Measurements from ENCODE around the gene KPNA5. TPM values are rescaled to one million over a fixed set of nuclear protein-coding genes. Genes with fewer than 3 reads are reported as not detected.

The KPNA5 gene
- 1 to 10 TPM; 2.5 to 6.1 TPM for total RNA-seq

DNA sequence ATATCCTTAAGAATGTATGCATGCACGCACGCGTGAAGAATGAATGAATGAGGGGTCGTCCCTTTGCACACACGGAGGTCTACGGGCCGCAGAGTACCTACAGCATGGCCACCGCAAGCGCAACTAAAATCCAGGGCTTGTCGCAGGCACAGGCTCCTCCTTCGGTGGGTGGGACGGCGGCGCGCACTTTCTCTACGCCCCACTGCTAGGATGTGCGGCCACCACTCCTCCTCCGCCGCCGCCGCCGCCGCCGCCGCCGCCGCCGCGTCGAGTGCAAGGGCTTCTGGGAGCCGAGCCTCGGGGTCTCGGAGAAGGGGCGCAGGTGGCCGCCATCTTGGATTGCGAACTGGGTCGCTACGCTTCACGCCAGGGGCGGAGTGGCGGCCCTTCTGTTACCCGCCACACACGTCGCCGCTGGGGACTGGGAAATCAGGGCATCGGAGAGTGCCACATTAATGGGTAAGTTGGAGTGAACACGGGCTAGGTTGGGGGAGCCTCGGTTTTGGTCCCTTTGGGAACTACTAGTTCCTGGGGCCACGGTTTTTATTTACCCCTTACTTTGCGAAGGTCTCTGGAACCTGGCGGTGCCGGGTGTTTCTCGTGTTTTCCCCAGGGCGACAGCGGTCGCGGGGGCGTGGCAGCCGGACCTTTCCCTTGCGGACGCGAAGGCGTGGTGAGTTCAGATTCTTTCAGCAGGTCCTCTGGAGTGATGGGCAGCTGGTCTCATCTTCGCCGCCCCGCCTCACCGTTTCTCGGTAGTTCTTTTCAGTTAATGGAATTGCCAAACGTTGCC is at the start of gene KPNA5:
Gene KPNA5, plus strand, starts transcription at position 332 of the 793 bp plus-strand sequence. Its CDS starts 124 bp downstream, at position 456.
- TF ChIP-seq, protein P1, sequence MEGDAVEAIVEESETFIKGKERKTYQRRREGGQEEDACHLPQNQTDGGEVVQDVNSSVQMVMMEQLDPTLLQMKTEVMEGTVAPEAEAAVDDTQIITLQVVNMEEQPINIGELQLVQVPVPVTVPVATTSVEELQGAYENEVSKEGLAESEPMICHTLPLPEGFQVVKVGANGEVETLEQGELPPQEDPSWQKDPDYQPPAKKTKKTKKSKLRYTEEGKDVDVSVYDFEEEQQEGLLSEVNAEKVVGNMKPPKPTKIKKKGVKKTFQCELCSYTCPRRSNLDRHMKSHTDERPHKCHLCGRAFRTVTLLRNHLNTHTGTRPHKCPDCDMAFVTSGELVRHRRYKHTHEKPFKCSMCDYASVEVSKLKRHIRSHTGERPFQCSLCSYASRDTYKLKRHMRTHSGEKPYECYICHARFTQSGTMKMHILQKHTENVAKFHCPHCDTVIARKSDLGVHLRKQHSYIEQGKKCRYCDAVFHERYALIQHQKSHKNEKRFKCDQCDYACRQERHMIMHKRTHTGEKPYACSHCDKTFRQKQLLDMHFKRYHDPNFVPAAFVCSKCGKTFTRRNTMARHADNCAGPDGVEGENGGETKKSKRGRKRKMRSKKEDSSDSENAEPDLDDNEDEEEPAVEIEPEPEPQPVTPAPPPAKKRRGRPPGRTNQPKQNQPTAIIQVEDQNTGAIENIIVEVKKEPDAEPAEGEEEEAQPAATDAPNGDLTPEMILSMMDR (IDR thresholded peaks at IDR 0.05), result no peak
- no peaks in the 10 kb centered on the region for H3K27me3 ChIP-seq
- intact Hi-C loops (cut with DNase I), result no loop called here
- DNase-seq, result peak; percentile 91
- H3K9me3 ChIP-seq, result no peaks in the 10 kb centered on the region
- H3K27ac ChIP-seq, result peak within 1 kb of the TSS; percentile 84
- H3K9ac ChIP-seq (ENCODE audit: low read depth in 2 of 2, low read length in 2 of 2), result peak within 1 kb of the TSS; percentile 72 to 79
- H3K4me1 ChIP-seq, result no peaks in the 10 kb centered on the region
- H3K4me3 ChIP-seq, result peak within 1 kb of the TSS; percentile 76
- no peaks in the 10 kb centered on the region for H3K36me3 ChIP-seq

GRCh38 chr6:116631379-116631990 is 49.5 kb upstream of the KPNA5 start:
- no peaks in the 10 kb centered on the region for H3K36me3 ChIP-seq
- TF ChIP-seq, protein P1 (IDR thresholded peaks at IDR 0.05), result no peak
- no peak overlapping the region for H3K4me3 ChIP-seq
- H3K9ac ChIP-seq (ENCODE audit: low read depth in 2 of 2, low read length in 2 of 2), result no peak overlapping the region
- intact Hi-C loops (cut with DNase I), result no loop called here
- H3K27ac ChIP-seq, result no peak overlapping the region
- H3K4me1 ChIP-seq, result no peaks in the 10 kb centered on the region
- no peaks in the 10 kb centered on the region for H3K9me3 ChIP-seq
- no peaks in the 10 kb centered on the region for H3K27me3 ChIP-seq
- no peak for DNase-seq

- Histone ChIP-seq H3K9me3 (no peaks in the 10 kb centered on the region), H3K9ac (ENCODE audit: low read depth in 2 of 2, low read length in 2 of 2) (no peak overlapping the region), H3K27me3 (no peaks in the 10 kb centered on the region), H3K4me3 (no peak overlapping the region), H3K36me3 (no peaks in the 10 kb centered on the region), H3K4me1 (no peaks in the 10 kb centered on the region), H3K27ac (no peak overlapping the region)
- intact Hi-C loops (cut with DNase I), result no loop called here
- TF ChIP-seq, protein P1 (IDR thresholded peaks at IDR 0.05), result no peak
- no peak for DNase-seq
Observed at GRCh38 chr6:116633685-116634084, 47.3 kb upstream of the KPNA5 start.

GRCh38 chr6:116648156-116648555 is 32.9 kb upstream of the KPNA5 start:
- Histone ChIP-seq H3K36me3 (peaks cover 3% of the 10 kb centered on the region), H3K4me3 (no peak overlapping the region), H3K4me1 (no peaks in the 10 kb centered on the region), H3K27ac (no peak overlapping the region), H3K9ac (ENCODE audit: low read depth in 2 of 2, low read length in 2 of 2) (no peak overlapping the region), H3K27me3 (no peaks in the 10 kb centered on the region), H3K9me3 (no peaks in the 10 kb centered on the region)
- intact Hi-C loops (cut with DNase I), result no loop called here
- no peak for DNase-seq
- TF ChIP-seq, protein P1 (IDR thresholded peaks at IDR 0.05), result no peak

GRCh38 chr6:116649129-116649528 is 31.9 kb upstream of the KPNA5 start:
- TF ChIP-seq, protein P1 (IDR thresholded peaks at IDR 0.05), result no peak
- H3K36me3 ChIP-seq, result peaks cover 3% of the 10 kb centered on the region
- intact Hi-C loops (cut with DNase I), result no loop called here
- no peaks in the 10 kb centered on the region for H3K27me3 ChIP-seq
- DNase-seq, result no peak
- H3K27ac ChIP-seq, result no peak overlapping the region
- no peaks in the 10 kb centered on the region for H3K9me3 ChIP-seq
- no peaks in the 10 kb centered on the region for H3K4me1 ChIP-seq
- no peak overlapping the region for H3K4me3 ChIP-seq
- no peak overlapping the region for H3K9ac ChIP-seq (ENCODE audit: low read depth in 2 of 2, low read length in 2 of 2)

Data from colonic mucosa (tissue), 4 donors.